Measurements from ENCODE around the gene MAMSTR.
A peak's percentile ranks its signal among the peaks of the same experiment; 100 is the strongest.
"Not testable (repeated sequence)": the region's sequence is repeated elsewhere in the genome, so short reads cannot be mapped to it uniquely, and the experiment has no call there.

The MAMSTR gene

GRCh38 chr19:48718106-48718505 lies 1.4 kb downstream of the MAMSTR start:
- not testable (repeated sequence) for DNase-seq

DNA sequence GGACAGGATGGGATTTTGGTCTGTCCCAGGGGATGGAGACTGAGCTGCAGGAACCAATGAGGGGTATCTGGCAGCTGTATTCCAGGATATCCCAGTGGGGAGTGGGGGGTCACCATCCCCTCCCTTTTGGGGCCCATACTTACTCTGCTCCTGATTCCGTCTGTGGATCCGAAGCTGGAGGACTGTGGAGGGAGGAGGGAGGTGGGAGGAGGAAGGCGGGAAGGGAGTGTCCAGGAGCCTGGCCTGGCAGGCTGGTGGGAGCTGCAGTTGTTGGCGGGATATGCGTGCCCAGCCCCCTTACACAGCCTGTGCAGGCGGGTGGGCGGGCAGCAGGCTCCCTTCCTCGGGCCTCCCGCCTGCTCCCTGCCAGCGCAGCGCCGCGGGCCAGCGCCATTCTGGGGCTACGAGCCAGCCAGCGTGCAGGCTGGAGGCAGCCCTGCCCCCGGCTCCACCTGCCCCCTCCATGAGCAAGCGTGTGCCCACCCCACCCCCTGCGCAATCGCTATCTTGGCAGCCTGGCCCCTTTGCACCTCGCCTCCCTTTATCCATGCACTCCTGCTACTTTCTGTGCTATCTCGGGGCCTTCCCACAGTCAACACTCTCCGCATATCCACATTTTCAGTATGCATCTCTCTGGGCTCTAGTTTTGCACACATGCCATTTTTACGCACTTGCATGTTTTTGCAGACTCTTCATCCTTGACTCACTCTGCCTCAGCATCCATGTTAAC lies 2.8 kb downstream of the MAMSTR start:
- DNase-seq: peak; percentile 37

DNA sequence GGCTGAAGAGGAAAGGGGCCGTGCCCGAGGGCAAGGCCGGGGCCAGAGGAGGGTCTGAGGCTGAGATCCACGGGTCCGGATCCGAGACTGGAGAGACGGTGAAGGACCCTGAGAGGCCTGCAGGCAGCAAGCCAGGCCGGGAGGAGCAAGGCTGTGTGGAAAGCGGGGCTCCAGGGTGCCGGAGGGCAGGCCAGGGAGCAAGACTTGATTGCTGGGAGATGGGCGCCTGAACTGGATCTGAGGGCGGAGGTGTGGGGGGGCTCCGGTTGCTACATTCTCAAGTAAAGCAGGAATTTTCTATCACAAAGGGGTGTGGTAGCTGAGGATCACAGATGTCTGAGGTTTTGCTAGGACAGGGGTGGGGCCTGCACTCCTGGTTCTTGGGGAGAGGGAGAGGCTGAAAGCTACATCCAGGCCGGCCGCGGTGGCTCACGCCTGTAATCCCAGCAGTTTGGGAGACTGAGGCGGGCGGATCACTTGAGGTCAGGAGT lies 3.8 kb downstream of the MAMSTR start:
- DNase-seq: no peak

DNA sequence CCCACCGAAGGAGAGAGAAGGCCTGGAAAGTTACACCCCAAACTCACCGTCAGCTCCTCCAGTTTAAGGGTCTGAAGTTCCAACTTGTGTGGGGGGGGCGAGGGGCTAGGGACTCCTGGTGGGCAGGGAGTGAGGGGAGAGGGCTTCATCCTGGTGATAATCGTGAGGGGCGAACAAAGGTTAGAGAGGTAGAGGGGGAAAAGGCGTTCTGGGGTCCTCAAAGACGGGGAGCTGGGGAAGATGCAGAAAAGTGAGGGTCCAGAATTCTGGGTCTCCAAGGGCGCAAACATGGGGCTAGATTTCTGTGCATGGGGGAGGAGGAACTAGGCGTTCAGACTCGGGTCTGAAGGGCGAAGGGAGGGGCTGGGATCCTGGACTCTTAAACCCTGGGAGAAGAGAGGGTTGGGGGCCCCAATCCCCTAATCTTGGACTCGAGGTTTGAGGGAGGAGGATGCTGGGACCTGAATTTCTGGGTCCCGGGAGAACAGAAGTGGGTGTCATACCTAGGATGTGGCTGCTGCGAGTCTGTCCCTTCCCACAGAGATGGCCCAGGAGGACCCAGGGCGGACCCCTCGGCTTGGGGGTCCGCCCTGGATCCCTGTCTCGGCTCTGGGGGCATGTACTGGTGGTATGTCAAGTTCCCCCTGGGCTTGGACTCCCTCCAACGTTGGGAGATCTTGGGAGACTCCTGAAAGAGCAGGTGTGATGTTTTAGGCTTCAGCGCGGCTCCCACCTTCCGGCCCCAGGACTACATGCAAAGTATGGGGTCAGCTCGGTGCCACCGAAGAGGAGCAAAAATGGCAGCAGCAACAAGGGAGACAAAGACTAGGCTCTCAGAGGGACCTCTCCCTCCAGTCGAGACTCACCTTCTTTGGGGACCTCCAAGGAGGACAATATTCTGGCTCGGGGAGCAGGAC lies 4.5 kb downstream of the MAMSTR start:
- no peak for DNase-seq

GRCh38 chr19:48713864-48714755 lies 5.4 kb downstream of the MAMSTR start:
- peak; percentile 100 for DNase-seq

- peak; percentile 77 for DNase-seq
These were observed 6.3 kb downstream of the MAMSTR start for GRCh38 chr19:48713041-48713863.

DNA sequence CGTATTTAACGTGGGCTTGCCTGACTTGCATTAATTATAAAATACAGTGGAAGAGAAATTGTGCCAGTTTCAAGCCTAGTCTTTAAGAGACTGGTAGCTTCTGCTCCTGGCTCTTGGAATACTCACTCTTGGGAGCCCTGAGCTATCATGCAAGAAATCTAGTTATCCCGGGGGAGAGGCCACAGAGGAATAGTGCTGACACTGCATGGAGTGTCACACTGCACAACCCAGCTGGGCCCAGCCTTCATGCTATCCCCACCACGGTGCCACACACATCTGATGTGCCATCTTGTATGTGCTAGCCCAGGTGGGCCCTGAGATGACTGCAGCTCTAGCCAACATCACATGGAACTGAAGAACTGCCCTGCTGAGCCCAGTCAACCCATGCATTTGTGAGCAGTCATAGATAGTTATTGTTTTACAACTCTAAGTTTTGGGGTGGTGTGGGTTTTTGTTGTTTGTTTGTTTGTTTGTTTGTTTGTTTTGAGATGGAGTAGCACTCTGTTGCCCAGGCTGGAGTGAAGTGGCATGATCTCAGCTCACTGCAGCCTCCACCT lies 8.3 kb downstream of the MAMSTR start:
- DNase-seq: no peak

DNA sequence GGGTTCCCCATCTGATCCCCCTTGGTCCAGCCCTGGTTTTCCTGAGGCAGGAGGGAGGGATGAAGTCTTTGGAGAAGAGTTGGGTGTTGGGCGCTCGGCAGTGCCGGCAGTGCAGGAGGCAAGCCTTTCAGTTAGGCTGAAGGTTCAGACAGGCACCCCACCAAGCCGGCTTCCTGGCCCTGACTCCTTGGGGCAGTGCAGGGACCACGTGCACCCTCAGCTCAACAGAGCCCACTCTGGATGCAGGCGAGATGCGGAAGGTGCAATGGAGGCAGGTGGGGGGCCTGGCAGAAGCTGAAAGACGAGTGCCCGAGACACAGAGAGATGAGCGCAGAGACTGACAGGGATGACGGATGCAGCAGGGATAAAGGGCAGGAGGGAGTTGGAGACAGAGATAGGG lies 11.1 kb downstream of the MAMSTR start:
- no peak for DNase-seq

DNA sequence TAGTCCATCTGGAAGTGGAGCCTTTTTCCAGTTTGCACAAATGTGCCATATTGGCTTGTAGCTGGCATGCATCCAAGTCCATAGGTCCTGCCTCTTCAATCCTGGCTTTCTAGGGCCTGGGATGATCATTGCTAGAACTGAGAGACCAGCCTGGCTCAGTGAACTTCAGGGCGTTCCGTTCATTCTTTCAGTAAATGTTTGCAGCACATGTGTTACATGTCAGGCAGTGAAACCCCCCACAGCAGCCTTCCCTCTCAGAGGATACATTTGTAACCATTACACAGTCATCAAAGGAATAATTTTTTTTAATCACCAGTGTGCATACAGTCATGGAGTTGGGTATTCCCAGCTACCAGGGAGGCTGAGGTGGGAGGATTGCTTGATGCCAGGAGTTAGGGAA lies 14.1 kb downstream of the MAMSTR start:
- DNase-seq: peak; percentile 66

- DNase-seq: no peak
These were observed 16.2 kb downstream of the MAMSTR start for GRCh38 chr19:48703316-48703715.

GRCh38 chr19:48702701-48703100 lies 16.8 kb downstream of the MAMSTR start:
- DNase-seq: no peak

- DNase-seq: no peak
These were observed 21.5 kb downstream of the MAMSTR start for GRCh38 chr19:48698046-48698445.

GRCh38 chr19:48696353-48697010 lies 23.0 kb downstream of the MAMSTR start:
- peak; percentile 22 for DNase-seq

DNA sequence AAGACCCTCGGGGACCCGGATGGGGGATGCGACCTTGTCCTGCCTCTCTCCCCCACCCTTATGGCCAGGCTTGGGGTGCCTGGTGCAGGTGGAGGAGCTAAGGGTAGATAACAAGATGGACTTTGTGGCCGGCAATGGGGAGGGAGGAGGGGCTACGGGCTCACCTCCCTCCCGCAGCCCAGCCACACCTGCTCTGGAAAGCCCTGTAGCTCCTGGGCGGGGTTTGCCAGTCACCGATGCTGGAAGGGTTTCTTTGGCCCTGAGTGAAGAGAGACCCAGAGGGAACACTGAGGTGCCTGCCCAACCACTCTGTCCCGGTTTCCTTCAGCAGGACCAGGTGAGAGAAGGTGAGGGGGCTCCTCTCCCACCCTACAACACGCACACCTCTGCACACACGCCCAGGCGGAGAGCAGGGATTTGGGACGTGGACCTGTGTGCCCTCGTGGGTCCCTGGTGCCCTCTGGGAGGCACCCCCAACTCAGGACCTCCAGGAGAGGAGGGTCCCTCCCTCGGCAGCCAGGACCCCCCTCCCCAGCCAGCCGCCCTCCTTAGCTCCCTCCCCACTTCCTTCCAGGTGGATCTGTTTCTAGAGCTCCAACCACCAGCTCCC lies 23.7 kb downstream of the MAMSTR start, which contains the start of gene FUT2:
FUT2 (plus strand) TSS at position 229 of the 610 bp plus-strand sequence. CDS start 6,986 bp downstream, outside the sequence.
- no peak for DNase-seq

DNA sequence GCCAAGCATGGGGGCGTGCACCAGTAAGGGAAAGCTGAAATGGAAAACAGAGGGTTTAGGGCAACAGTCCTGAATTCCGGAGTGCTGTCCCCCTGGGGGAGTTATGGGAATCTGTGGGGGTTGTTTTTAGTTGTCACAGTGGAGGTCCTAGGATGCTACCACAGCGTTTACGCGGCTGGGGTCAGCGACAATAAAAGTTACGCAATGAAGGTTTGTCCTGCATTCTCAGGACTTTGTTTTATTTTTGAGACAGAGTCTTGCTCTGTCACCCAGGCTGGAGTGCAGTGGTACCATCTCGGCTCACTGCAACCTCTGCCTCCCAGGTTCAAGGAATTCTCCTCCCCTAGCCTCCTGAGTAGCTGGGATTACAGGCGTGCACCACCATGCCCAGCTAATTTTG lies 25.9 kb downstream of the MAMSTR start:
- not testable (repeated sequence) for DNase-seq

GRCh38 chr19:48689449-48689848 lies 30.1 kb downstream of the MAMSTR start:
- DNase-seq: no peak

- peak; percentile 81 for DNase-seq
These were observed 31.7 kb downstream of the MAMSTR start for GRCh38 chr19:48687776-48688175.

- DNase-seq: not testable (repeated sequence)
These were observed 32.9 kb downstream of the MAMSTR start for GRCh38 chr19:48686637-48687036.

GRCh38 chr19:48686088-48686487 lies 33.4 kb downstream of the MAMSTR start:
- peak; percentile 83 for DNase-seq

GRCh38 chr19:48685583-48685982 lies 33.9 kb downstream of the MAMSTR start:
- DNase-seq: peak; percentile 47

Measured in NCI-H82 (cell line).